ENCODE measurements around the gene SLC35D2. TPM values are rescaled to one million over a fixed set of nuclear protein-coding genes. Genes with fewer than 3 reads are reported as not detected.

SLC35D2 gene
- total RNA-seq, 1 donor from 2014 or later, result 19.0 TPM

DNA sequence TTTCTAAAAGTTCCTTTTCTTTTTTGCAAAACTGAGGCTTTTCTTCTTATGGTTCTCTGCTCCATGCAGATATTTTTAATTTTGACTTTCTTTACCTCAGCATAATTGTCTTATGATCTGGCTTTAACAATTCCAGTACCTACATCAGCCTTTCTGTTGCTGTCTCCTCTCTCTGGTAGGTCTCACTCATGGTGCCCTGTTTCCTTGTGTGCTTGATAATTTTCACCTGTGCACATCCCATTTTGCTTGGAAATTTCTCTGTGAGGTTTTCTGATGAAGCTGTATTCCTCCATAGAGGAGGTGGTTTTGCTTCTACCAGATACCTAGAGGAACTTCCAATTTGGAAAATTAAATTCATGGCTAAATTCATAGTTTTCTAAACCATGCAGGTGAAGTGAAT lies 79.3 kb downstream of the SLC35D2 start:
- no peak for DNase-seq (ENCODE audit: low read depth, low spot score)
- H3K9me3 Mint-ChIP-seq, result no peaks in the 10 kb centered on the region

DNA sequence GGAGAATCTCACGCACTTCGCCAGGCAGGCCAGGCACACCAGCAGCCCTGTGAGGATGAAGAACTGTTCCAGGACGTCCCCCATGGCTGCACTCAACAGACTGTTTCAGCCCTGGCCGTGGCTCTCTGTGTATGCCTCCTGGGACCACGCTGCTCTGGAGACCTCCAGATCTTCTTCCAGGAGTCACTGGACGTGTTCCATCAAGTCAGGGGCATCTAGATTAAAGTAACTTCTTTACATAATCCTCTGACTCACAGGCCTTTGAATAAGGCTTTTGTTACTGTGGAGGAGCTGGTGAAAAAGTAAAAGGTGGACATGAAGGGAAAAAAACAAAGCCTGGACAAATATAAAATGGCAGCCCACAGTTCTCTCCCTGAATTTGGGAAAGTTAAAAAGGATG lies 81.5 kb downstream of the SLC35D2 start, which contains the start of gene HSD17B3:
HSD17B3 (minus strand) TSS at position 156 of the 400 bp plus-strand sequence; CDS start at position 84, 72 bp downstream.
- Mint-ChIP-seq H3K4me3 (no peak within 1 kb of the TSS), H3K27me3 (ENCODE audit: low read depth) (no peaks in the 10 kb centered on the region), H3K9me3 (no peaks in the 10 kb centered on the region), H3K27ac (ENCODE audit: unreplicated experiment) (no peak within 1 kb of the TSS), H3K36me3 (ENCODE audit: low read depth) (no peaks in the 10 kb centered on the region), H3K4me1 (peaks cover 13% of the 10 kb centered on the region)
- TF ChIP-seq, protein P1, sequence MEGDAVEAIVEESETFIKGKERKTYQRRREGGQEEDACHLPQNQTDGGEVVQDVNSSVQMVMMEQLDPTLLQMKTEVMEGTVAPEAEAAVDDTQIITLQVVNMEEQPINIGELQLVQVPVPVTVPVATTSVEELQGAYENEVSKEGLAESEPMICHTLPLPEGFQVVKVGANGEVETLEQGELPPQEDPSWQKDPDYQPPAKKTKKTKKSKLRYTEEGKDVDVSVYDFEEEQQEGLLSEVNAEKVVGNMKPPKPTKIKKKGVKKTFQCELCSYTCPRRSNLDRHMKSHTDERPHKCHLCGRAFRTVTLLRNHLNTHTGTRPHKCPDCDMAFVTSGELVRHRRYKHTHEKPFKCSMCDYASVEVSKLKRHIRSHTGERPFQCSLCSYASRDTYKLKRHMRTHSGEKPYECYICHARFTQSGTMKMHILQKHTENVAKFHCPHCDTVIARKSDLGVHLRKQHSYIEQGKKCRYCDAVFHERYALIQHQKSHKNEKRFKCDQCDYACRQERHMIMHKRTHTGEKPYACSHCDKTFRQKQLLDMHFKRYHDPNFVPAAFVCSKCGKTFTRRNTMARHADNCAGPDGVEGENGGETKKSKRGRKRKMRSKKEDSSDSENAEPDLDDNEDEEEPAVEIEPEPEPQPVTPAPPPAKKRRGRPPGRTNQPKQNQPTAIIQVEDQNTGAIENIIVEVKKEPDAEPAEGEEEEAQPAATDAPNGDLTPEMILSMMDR (conservative IDR thresholded peaks at IDR 0.05), result no peak
- no peak for DNase-seq (ENCODE audit: low read depth, low spot score)

More for the DNA sequence above, 79.3 kb downstream of the SLC35D2 start:
- H3K4me3 Mint-ChIP-seq, result no peak overlapping the region
- no peak overlapping the region for H3K27ac Mint-ChIP-seq (ENCODE audit: unreplicated experiment)
- H3K27me3 Mint-ChIP-seq (ENCODE audit: low read depth), result no peaks in the 10 kb centered on the region
- H3K4me1 Mint-ChIP-seq, result peaks cover 13% of the 10 kb centered on the region
- no peaks in the 10 kb centered on the region for H3K36me3 Mint-ChIP-seq (ENCODE audit: low read depth)
- TF ChIP-seq, protein P1 (conservative IDR thresholded peaks at IDR 0.05), result no peak

DNA sequence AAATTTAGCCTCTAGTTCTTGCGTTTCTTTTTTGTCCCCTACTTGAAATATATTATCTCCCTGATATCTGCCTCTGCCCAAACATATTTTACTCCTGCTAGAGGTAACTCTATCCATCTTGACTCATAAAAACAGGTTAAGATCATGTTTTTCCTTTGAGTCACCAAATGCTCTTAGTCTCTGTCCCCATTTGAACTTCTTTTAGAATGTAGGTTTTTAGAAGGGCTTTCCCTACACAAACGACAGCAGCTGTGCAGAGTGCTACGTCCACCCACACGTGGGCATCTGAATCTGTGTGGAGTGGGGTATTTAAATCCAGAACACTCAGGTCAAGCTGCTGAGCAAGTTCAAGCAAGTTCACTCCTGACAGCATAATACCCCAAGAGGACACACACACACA lies 83.7 kb downstream of the SLC35D2 start:
- no peaks in the 10 kb centered on the region for H3K36me3 Mint-ChIP-seq (ENCODE audit: low read depth)
- no peaks in the 10 kb centered on the region for H3K27me3 Mint-ChIP-seq (ENCODE audit: low read depth)
- H3K4me1 Mint-ChIP-seq, result peaks cover 5% of the 10 kb centered on the region
- H3K27ac Mint-ChIP-seq (ENCODE audit: unreplicated experiment), result no peak overlapping the region
- H3K9me3 Mint-ChIP-seq, result no peaks in the 10 kb centered on the region
- H3K4me3 Mint-ChIP-seq, result no peak overlapping the region
- TF ChIP-seq, protein P1 (conservative IDR thresholded peaks at IDR 0.05), result no peak
- DNase-seq (ENCODE audit: low read depth, low spot score), result no peak

DNA sequence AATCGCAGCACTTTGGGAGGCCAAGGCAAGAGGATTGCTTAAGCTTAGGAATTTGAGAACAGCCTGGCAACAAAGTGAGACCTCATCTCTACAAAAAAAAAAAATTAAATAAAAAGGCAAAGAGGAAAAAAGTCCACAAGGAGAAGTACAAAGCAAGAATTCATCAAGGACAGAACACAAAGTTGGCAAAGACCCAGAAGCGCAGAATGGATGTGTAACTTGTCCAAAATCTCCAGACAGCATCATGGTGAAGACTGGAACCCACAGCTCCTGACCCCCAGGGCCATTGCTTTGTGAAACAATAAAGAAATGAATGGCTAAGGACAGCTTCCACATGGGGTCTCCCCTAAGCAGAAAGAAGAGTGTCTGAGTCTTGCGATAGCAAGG lies 89.4 kb downstream of the SLC35D2 start:
- Mint-ChIP-seq H3K4me1 (peaks cover 31% of the 10 kb centered on the region), H3K27me3 (ENCODE audit: low read depth) (no peaks in the 10 kb centered on the region), H3K9me3 (peaks cover 7% of the 10 kb centered on the region), H3K36me3 (ENCODE audit: low read depth) (peaks cover 8% of the 10 kb centered on the region), H3K27ac (ENCODE audit: unreplicated experiment) (no peak overlapping the region), H3K4me3 (no peak overlapping the region)
- TF ChIP-seq, protein P1 (conservative IDR thresholded peaks at IDR 0.05), result no peak
- no peak for DNase-seq (ENCODE audit: low read depth, low spot score)

DNA sequence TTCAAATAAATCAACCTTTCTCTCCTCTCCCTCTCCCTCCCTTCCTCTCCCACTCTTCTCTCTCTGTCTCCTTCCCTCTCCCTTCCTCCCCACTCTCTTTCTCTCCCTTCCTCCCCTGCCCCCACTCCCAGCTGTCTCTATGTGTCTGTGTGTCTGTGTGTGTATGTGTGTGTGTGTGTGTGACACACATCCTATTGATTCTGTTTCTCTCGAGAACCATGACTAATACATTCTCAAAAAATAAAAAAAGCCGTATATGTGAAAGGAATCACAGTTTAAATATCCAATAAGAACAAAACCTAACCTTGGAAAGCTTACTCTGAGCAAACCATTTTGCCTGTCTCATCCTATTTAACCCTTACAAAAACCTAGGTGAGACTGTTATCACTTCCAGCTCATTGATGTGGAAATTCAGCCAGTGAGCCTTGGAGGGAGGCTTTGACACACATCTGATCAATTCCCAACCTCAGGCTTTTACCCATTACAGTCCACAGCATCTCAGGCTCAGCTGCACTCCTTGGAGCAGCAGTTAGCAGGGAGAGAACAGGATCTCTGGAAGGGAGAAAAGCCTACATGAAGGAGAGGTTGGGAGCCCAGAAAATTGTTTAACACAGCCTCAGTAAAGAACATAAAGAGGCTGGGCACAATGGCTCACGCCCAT lies 89.9 kb downstream of the SLC35D2 start:
- no peak overlapping the region for H3K27ac Mint-ChIP-seq (ENCODE audit: unreplicated experiment)
- peaks cover 35% of the 10 kb centered on the region for H3K4me1 Mint-ChIP-seq
- H3K27me3 Mint-ChIP-seq (ENCODE audit: low read depth), result no peaks in the 10 kb centered on the region
- TF ChIP-seq, protein P1 (conservative IDR thresholded peaks at IDR 0.05), result no peak
- H3K9me3 Mint-ChIP-seq, result peaks cover 7% of the 10 kb centered on the region
- peaks cover 9% of the 10 kb centered on the region for H3K36me3 Mint-ChIP-seq (ENCODE audit: low read depth)
- H3K4me3 Mint-ChIP-seq, result no peak overlapping the region
- DNase-seq (ENCODE audit: low read depth, low spot score), result no peak

Measured in neural crest cell (in vitro differentiated cells).